GM23338 (cell line): Measurements from ENCODE around the gene PDZK1IP1. TPM values are rescaled to one million over a fixed set of nuclear protein-coding genes. Genes with fewer than 3 reads are reported as not detected.
A peak's percentile ranks its signal among the peaks of the same experiment; 100 is the strongest.

ENCODE experiments used
- ATAC-seq: fragments of 200-7000 bp; cut with Tn5 transposase; 3 replicates; pipeline ENCODE4 v1.9.1; 2020
- DNase-seq: peaks from one replicate; pipeline ENCODE4 v3.0.0-alpha.2; 2015; ENCODE audit warnings: low spot score
- H2AFZ ChIP-seq: fragments of 200-600 bp; sonication (generic); 2 replicates; pipeline ENCODE4 v1.8.0; 2016; ENCODE audit warnings: antibody characterized with exemption, mild to moderate bottlenecking, moderate library complexity
- H3F3A ChIP-seq: fragments of 200-600 bp; sonication (generic); replicated peaks from 2 replicates; pipeline ENCODE4 v1.8.0; 2017; ENCODE audit warnings: antibody characterized with exemption, mixed run types, low read depth
- H3K27ac ChIP-seq: fragments of 200-600 bp; sonication (generic); 2 replicates; pipeline ENCODE4 v1.6.1; 2016; ENCODE audit warnings: low read depth
- H3K27me3 ChIP-seq: fragments of 200-600 bp; sonication (generic); 2 replicates; pipeline ENCODE4 v1.8.0; 2016; ENCODE audit warnings: mild to moderate bottlenecking, mixed run types, moderate library complexity; ENCODE audit not compliant: insufficient read depth
- H3K36me3 ChIP-seq: fragments of 200-600 bp; sonication (generic); 2 replicates; pipeline ENCODE4 v1.8.0; 2016; ENCODE audit warnings: mild to moderate bottlenecking; ENCODE audit not compliant: insufficient read depth
- H3K4me1 ChIP-seq: fragments of 200-600 bp; sonication (generic); 2 replicates; pipeline ENCODE4 v1.8.0; 2016; ENCODE audit warnings: mild to moderate bottlenecking, moderate library complexity; ENCODE audit not compliant: insufficient read depth
- H3K4me2 ChIP-seq: fragments of 200-600 bp; sonication (generic); 2 replicates; pipeline ENCODE4 v1.7.1; 2017; ENCODE audit warnings: mixed run types
- H3K4me3 ChIP-seq: fragments of 200-600 bp; sonication (generic); 2 replicates; pipeline ENCODE4 v1.6.1; 2016; ENCODE audit warnings: mixed run types
- H3K79me2 ChIP-seq: fragments of 200-600 bp; sonication (generic); replicated peaks from 2 replicates; pipeline ENCODE4 v1.8.0; 2017; ENCODE audit warnings: mild to moderate bottlenecking; ENCODE audit not compliant: insufficient read depth
- H3K9me2 ChIP-seq: fragments of 200-600 bp; sonication (generic); 2 replicates; pipeline ENCODE4 v1.8.0; 2017; ENCODE audit not compliant: insufficient read depth
- H4K20me1 ChIP-seq: fragments of 200-600 bp; sonication (generic); replicated peaks from 2 replicates; pipeline ENCODE4 v1.8.0; 2017; ENCODE audit warnings: mild to moderate bottlenecking; ENCODE audit not compliant: insufficient read depth
- H3K27ac Mint-ChIP-seq: 2 replicates; pipeline ENCODE4 v1.8.0; 2020; ENCODE audit warnings: inconsistent platforms, mild to moderate bottlenecking, moderate library complexity, mixed read lengths
- H3K27me3 Mint-ChIP-seq: 3 replicates; pipeline ENCODE4 v1.8.0; 2022; ENCODE audit warnings: low read depth, mild to moderate bottlenecking, moderate library complexity, mixed read lengths, inconsistent platforms; ENCODE audit not compliant: insufficient read depth, poor library complexity
- H3K36me3 Mint-ChIP-seq: 3 replicates; pipeline ENCODE4 v1.8.0; 2021; ENCODE audit warnings: low read depth, mild to moderate bottlenecking, inconsistent platforms, moderate library complexity, mixed read lengths
- H3K4me1 Mint-ChIP-seq: 3 replicates; pipeline ENCODE4 v1.8.0; 2020; ENCODE audit warnings: mild to moderate bottlenecking, inconsistent platforms, mixed read lengths
- H3K4me3 Mint-ChIP-seq: 3 replicates; pipeline ENCODE4 v1.8.0; 2021; ENCODE audit warnings: moderate library complexity, mild to moderate bottlenecking, inconsistent platforms, mixed read lengths
- H3K9me3 Mint-ChIP-seq: 3 replicates; pipeline ENCODE4 v1.8.0; 2020; ENCODE audit warnings: moderate library complexity, mild to moderate bottlenecking, inconsistent platforms, mixed read lengths
- EZH2 ChIP-seq: fragments of 200-600 bp; sonication (generic); IDR thresholded peaks from one replicate; pipeline ENCODE4 v1.8.0; 2017; ENCODE audit warnings: antibody characterized with exemption, mild to moderate bottlenecking, low read depth; ENCODE audit not compliant: unreplicated experiment
- REST ChIP-seq: IDR thresholded peaks from one replicate; pipeline ENCODE4 v1.6.1; 2018; ENCODE audit warnings: antibody characterized with exemption; ENCODE audit not compliant: unreplicated experiment
- ZNF462 ChIP-seq: fragments of 250-450 bp; sonication (Bioruptor Pico); IDR thresholded peaks from 2 replicates; pipeline ENCODE4 v1.5.0; 2020; ENCODE audit warnings: mild to moderate bottlenecking, moderate library complexity
- polyA plus RNA-seq: library from polyadenylated mRNA; unstranded; fragments of >200 nt; fragmentation: Nextera tagmentation; extraction: Ambion mirVana; gene quantifications from 2 replicates; pipeline ENCODE4 v1.2.1, GENCODE V29; 2016
- total RNA-seq: library from RNA; depleted of rRNA; stranded (reverse); fragments of >200 nt; shearing (Covaris generic); gene quantifications from 2 replicates; pipeline ENCODE4 v1.2.3, GENCODE V29; 2014

The PDZK1IP1 gene
- total and polyA plus RNA-seq, 2 experiments from 2014 or later: not detected

- Mint-ChIP-seq H3K4me3 (no peak overlapping the region), H3K36me3 (no peaks in the 10 kb centered on the region; the same call in 2 of the 3 replicates)
- DNase-seq: peak; percentile 17
These were observed 5.6 kb downstream of the PDZK1IP1 start for GRCh38 chr1:47184090-47184821.

GRCh38 chr1:47183308-47184089, 6.3 kb downstream of the PDZK1IP1 start:
- H4K20me1 ChIP-seq: no peaks in the 10 kb centered on the region
- H3K27me3 ChIP-seq: peaks cover 15% of the 10 kb centered on the region
- no peak overlapping the region for H3K4me3 ChIP-seq
- H3K4me1 ChIP-seq: peaks cover 7% of the 10 kb centered on the region
- H3K27ac Mint-ChIP-seq: no peak overlapping the region
- no peaks in the 10 kb centered on the region for H3K36me3 ChIP-seq
- ATAC-seq (no peak), DNase-seq (no peak)
- peaks cover 23% of the 10 kb centered on the region for H3K27me3 Mint-ChIP-seq
- H3K4me2 ChIP-seq: no peak overlapping the region
- H3K9me2 ChIP-seq: no peaks in the 10 kb centered on the region
- H3K79me2 ChIP-seq: no peaks in the 10 kb centered on the region
- no peak overlapping the region; the same call in 2 of the 3 replicates for H3K4me3 Mint-ChIP-seq
- H3K36me3 Mint-ChIP-seq: no peaks in the 10 kb centered on the region; the same call in 2 of the 3 replicates
- H3K4me1 Mint-ChIP-seq: peaks cover 23% of the 10 kb centered on the region
- no peaks in the 10 kb centered on the region for H3F3A ChIP-seq
- no peak overlapping the region for H3K27ac ChIP-seq
- peaks cover 18% of the 10 kb centered on the region; the same call in 2 of the 3 replicates for H3K9me3 Mint-ChIP-seq
- no peak overlapping the region for H2AFZ ChIP-seq
- TF ChIP-seq ZNF462 (CRISPR knock-in tag): no peak

More at GRCh38 chr1:47184090-47184821, 5.6 kb downstream of the PDZK1IP1 start:
- peaks cover 4% of the 10 kb centered on the region; the same call in 1 of the 2 replicates for H3K4me1 ChIP-seq
- H3K9me3 Mint-ChIP-seq: peaks cover 18% of the 10 kb centered on the region; the same call in 2 of the 3 replicates
- H3K79me2 ChIP-seq: no peaks in the 10 kb centered on the region
- H3F3A ChIP-seq: no peaks in the 10 kb centered on the region
- ATAC-seq: no peak
- TF ChIP-seq REST (no peak), EZH2 (no peak)
- no peak overlapping the region for H3K27ac Mint-ChIP-seq
- no peaks in the 10 kb centered on the region for H4K20me1 ChIP-seq
- H2AFZ ChIP-seq: no peak overlapping the region
- H3K4me2 ChIP-seq: no peak overlapping the region
- H3K9me2 ChIP-seq: no peaks in the 10 kb centered on the region
- peaks cover 24% of the 10 kb centered on the region for H3K27me3 Mint-ChIP-seq
- H3K27me3 ChIP-seq: peaks cover 15% of the 10 kb centered on the region
- peaks cover 17% of the 10 kb centered on the region for H3K4me1 Mint-ChIP-seq
- H3K36me3 ChIP-seq: no peaks in the 10 kb centered on the region
- no peak overlapping the region for H3K27ac ChIP-seq
- H3K4me3 ChIP-seq: no peak overlapping the region
